Smooth muscle cell of trachea (primary cell): Measurements from ENCODE around the gene GALT. TPM values are rescaled to one million over a fixed set of nuclear protein-coding genes. Genes with fewer than 3 reads are reported as not detected.

ENCODE experiments used
- total RNA-seq: library from RNA; depleted of rRNA; stranded (reverse); fragments of >200 nt; gene quantifications from 2 replicates; pipeline ENCODE4 v1.2.1, GENCODE V29; 2014

Gene GALT
- total RNA-seq = 35.3 and 47.3 TPM in 2 replicates

GRCh38 chr9:34646211-34647083 lies at the start of gene GALT:
Gene GALT (plus strand): TSS chr9:34646675. CDS start chr9:34646705, 30 bp downstream.

GRCh38 chr9:34611811-34612787 lies 34.4 kb upstream of the GALT start, which contains the start of gene RPP25L:
Gene RPP25L (minus strand): TSS chr9:34612097. CDS start chr9:34611296, 801 bp downstream.

GRCh38 chr9:34620061-34620994 lies 26.1 kb upstream of the GALT start, which contains the start of gene DCTN3:
Gene DCTN3 (minus strand): TSS chr9:34620495. CDS start chr9:34620464, 31 bp downstream.

GRCh38 chr9:34628656-34629490 lies 17.6 kb upstream of the GALT start, which contains the start of gene ARID3C:
Gene ARID3C (minus strand): TSS chr9:34629066. CDS start chr9:34628014, 1,052 bp downstream.

GRCh38 chr9:34637356-34638137 lies 8.9 kb upstream of the GALT start, which contains the start of gene SIGMAR1:
Gene SIGMAR1 (minus strand): TSS chr9:34637787. CDS start chr9:34637697, 90 bp downstream.

GRCh38 chr9:34651876-34652601 lies 5.6 kb downstream of the GALT start, which contains the start of gene IL11RA:
Gene IL11RA (plus strand): TSS chr9:34652185. CDS start chr9:34655218, 3,033 bp downstream.

GRCh38 chr9:34662526-34663302 lies 16.2 kb downstream of the GALT start, which contains the start of gene CCL27:
Gene CCL27 (minus strand): TSS chr9:34662657. CDS start chr9:34662633, 24 bp downstream.

GRCh38 chr9:34690983-34691935 lies 44.8 kb downstream of the GALT start, which contains the start of gene CCL19:
Gene CCL19 (minus strand): TSS chr9:34691276. CDS start chr9:34691139, 137 bp downstream.

Other genes with a start within 250 kb of the GALT start
- 5.5 and 8.6 TPM in 2 replicates for gene FAM219A, start 188.1 kb upstream of the GALT start, total RNA-seq
- gene DNAI1, start 187.9 kb upstream of the GALT start, total RNA-seq = under 0.01 and 0.58 TPM in 2 replicates
- gene ENHO, start 123.7 kb upstream of the GALT start, total RNA-seq = not detected in 2 replicates
- gene CNTFR, start 57.0 kb upstream of the GALT start, total RNA-seq = 0.44 TPM in 1 of 2 replicates, not detected in the other
- gene RPP25L, start 34.6 kb upstream of the GALT start, total RNA-seq = 25.9 and 26.6 TPM in 2 replicates
- 84.4 and 159 TPM in 2 replicates for gene DCTN3, start 26.2 kb upstream of the GALT start, total RNA-seq
- not detected in 2 replicates for gene ARID3C, start 17.6 kb upstream of the GALT start, total RNA-seq
- gene SIGMAR1, start 8.9 kb upstream of the GALT start, total RNA-seq = 71.1 and 88.0 TPM in 2 replicates
- gene IL11RA, start 5.5 kb downstream of the GALT start, total RNA-seq = 16.0 and 23.0 TPM in 2 replicates
- gene CCL27, start 16.0 kb downstream of the GALT start, total RNA-seq = 0.15 and 0.17 TPM in 2 replicates
- gene CCL19, start 44.6 kb downstream of the GALT start, total RNA-seq = not detected in 2 replicates
- not detected in 2 replicates for gene CCL21, start 63.5 kb downstream of the GALT start, total RNA-seq